SK-N-SH treated with all-trans-retinoic acid at 6 μM for 48 hours (cell line): ENCODE measurements around the gene CCDC69.

Source experiments
- RARB ChIP-seq: fragments of 250-450 bp; sonication (Bioruptor Pico); IDR thresholded peaks from 2 replicates; pipeline ENCODE4 v1.8.0; 2021; ENCODE audit warnings: mild to moderate bottlenecking, moderate library complexity
- TCF4 ChIP-seq: fragments of 250-450 bp; sonication (Bioruptor Pico); IDR thresholded peaks from 2 replicates; pipeline ENCODE4 v1.8.0; 2021; ENCODE audit warnings: mild to moderate bottlenecking, moderate library complexity, borderline replicate concordance
- ZFP30 ChIP-seq: fragments of 450-650 bp; formaldehyde crosslinking; IDR thresholded peaks from 2 replicates; pipeline ENCODE4 v1.5.0; 2022; ENCODE audit warnings: mild to moderate bottlenecking, moderate library complexity
- TF ChIP-seq, protein P1 (sequence below): fragments of 250-450 bp; sonication (Bioruptor Pico); IDR thresholded peaks from 2 replicates; pipeline ENCODE4 v1.5.1; 2020; ENCODE audit warnings: low read depth, mild to moderate bottlenecking, moderate library complexity
- TF ChIP-seq, protein P2 (sequence below): fragments of 250-450 bp; sonication (Bioruptor Pico); IDR thresholded peaks from 2 replicates; pipeline ENCODE4 v1.5.0; 2020; ENCODE audit warnings: mild to moderate bottlenecking, moderate library complexity

GRCh38 chr5:151171529-151171928 is 52.4 kb downstream of the CCDC69 start:
- no peak for TF ChIP-seq ZFP30
- no peak for TF ChIP-seq RARB
- no peak for TF ChIP-seq TCF4 (CRISPR knock-in tag)
- TF ChIP-seq, protein P1, sequence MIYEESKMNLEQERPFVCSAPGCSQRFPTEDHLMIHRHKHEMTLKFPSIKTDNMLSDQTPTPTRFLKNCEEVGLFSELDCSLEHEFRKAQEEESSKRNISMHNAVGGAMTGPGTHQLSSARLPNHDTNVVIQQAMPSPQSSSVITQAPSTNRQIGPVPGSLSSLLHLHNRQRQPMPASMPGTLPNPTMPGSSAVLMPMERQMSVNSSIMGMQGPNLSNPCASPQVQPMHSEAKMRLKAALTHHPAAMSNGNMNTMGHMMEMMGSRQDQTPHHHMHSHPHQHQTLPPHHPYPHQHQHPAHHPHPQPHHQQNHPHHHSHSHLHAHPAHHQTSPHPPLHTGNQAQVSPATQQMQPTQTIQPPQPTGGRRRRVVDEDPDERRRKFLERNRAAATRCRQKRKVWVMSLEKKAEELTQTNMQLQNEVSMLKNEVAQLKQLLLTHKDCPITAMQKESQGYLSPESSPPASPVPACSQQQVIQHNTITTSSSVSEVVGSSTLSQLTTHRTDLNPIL: no peak
- TF ChIP-seq, protein P2, sequence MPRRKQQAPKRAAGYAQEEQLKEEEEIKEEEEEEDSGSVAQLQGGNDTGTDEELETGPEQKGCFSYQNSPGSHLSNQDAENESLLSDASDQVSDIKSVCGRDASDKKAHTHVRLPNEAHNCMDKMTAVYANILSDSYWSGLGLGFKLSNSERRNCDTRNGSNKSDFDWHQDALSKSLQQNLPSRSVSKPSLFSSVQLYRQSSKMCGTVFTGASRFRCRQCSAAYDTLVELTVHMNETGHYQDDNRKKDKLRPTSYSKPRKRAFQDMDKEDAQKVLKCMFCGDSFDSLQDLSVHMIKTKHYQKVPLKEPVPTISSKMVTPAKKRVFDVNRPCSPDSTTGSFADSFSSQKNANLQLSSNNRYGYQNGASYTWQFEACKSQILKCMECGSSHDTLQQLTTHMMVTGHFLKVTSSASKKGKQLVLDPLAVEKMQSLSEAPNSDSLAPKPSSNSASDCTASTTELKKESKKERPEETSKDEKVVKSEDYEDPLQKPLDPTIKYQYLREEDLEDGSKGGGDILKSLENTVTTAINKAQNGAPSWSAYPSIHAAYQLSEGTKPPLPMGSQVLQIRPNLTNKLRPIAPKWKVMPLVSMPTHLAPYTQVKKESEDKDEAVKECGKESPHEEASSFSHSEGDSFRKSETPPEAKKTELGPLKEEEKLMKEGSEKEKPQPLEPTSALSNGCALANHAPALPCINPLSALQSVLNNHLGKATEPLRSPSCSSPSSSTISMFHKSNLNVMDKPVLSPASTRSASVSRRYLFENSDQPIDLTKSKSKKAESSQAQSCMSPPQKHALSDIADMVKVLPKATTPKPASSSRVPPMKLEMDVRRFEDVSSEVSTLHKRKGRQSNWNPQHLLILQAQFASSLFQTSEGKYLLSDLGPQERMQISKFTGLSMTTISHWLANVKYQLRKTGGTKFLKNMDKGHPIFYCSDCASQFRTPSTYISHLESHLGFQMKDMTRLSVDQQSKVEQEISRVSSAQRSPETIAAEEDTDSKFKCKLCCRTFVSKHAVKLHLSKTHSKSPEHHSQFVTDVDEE (CRISPR knock-in tag): no peak
